PC-3 (cell line): ENCODE measurements around the gene IL1B.
"Not testable (repeated sequence)": the region's sequence is repeated elsewhere in the genome, so short reads cannot be mapped to it uniquely, and the experiment has no call there.

Experiments used
- CTCF ChIP-seq: fragments of 300-600 bp; sonication (generic); conservative IDR thresholded peaks from 2 replicates; pipeline ENCODE4 v1.5.1; 2017; ENCODE audit warnings: antibody characterized with exemption, low read depth, mild to moderate bottlenecking, low read length
- EZH2phosphoT487 ChIP-seq: fragments of 300-600 bp; sonication (generic); IDR thresholded peaks from 2 replicates; pipeline ENCODE4 v1.6.1; 2018; ENCODE audit warnings: mild to moderate bottlenecking, antibody characterized with exemption, low read length, borderline replicate concordance

DNA sequence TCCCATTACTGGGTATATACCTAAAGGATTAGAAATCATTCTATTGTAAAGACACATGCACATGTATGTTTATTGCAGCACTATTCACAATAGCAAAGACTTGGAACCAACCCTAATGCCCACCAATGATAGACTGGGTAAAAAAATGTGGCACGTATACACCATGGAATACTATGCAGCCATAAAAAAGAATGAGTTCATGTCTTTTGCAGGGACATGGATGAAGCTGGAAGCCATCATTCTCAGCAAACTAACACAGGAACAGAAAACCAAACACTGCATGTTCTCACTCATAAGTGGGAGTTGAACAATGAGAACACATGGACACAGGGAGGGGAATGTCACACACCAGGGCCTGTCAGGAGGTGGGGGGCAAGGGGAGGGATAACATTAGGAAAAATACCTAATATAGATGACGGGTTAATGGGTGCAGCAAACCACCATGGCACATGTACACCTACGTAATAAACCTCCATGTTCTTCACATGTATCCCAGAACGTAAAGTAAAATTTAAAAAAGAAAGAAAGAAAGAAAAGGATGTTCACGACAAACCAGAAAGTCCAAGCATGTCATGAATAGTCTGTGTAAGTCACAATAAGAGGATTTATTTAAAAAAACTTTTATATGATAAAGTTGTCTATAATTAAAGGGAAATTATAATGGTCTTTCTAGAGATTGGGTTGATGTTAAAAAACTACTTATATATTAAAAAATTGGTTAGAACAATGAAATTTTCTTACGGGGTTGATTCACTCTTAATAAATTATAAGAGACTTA, 23.0 kb upstream of the IL1B start:
- not testable (repeated sequence) for TF ChIP-seq CTCF, EZH2phosphoT487
